ENCODE measurements around the gene MYO9A. TPM values are rescaled to one million over a fixed set of nuclear protein-coding genes. Genes with fewer than 3 reads are reported as not detected.

MYO9A gene
- total RNA-seq, 1 experiment from 2014 or later = 6.7 TPM

DNA sequence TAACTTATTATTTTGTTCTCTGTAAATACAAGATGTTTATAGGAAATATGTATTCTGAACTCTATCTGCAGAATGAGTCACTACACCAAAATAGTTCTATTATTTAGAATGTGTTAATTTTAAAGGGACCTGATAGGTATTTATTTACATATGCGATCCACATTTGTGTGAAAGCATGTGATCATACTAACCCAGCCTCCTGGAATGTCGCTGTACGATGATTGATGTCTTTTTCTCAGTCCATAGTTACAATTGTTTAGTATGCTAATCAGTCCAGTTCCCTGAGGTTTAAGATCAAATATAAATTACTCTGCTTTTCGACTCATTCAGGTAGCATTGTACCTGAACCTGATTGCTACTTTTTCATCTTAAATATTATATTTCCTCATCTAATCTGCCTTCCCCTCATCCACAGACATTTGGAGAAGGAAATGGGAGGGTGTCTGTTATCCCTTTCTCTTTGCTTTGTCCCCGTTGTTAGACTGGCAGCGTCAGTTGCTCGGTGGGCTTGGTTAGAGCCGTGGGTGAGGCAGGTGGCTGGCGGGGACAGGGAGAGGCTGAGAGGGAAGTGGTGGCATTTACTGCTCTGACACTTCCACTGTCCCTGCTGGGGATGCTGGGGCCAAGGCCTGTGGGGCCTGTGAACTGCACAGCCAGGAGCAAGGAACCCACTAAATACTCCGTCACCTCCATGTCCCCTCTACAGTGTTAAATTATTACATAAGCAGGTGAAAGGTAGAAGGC, 335.4 kb downstream of the MYO9A start:
- no peak for DNase-seq (ENCODE audit: low read depth)

- no peak for DNase-seq (ENCODE audit: low read depth)
Measured at GRCh38 chr15:71781965-71782265, 336.0 kb downstream of the MYO9A start.

- DNase-seq (ENCODE audit: low read depth) = no peak
Measured at GRCh38 chr15:71781179-71781964, 336.6 kb downstream of the MYO9A start.

GRCh38 chr15:71780115-71780976, 337.6 kb downstream of the MYO9A start:
- no peak for DNase-seq (ENCODE audit: low read depth)

DNA sequence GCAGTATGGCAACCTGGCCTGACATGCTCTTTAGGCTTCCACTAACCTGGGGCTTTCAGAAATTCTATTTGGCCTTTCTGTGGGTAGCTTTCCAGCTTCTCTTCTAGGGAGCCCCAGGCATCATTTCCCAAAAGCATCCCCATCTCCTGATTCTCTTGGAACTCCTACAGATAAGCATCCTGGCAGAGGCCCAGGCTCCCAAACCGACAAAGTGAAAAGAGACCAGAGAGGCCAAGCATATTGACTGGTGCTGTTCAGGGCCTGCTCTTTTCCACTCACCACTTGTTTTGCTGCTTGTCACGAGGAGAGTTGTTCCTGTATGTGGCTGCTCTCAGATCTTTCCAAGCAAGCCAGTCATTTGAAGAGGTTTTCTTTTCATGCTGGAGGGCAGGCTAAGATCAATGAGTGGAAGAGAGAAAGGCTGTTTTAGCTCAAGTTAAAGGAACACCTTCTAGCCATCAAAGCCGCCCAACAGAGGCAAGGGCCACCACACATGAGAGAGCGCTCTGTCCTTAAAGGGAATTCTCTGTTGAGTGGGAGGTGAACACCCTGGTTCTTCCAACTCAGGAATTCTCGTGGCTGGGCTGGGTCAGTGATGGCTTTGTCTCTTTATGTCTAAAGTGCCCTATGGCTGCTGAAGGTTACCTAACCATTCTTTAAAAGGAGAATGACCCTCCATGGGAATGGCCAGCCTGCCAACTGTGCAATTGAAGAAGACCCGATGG, 338.7 kb downstream of the MYO9A start:
- no peak for DNase-seq (ENCODE audit: low read depth)

DNA sequence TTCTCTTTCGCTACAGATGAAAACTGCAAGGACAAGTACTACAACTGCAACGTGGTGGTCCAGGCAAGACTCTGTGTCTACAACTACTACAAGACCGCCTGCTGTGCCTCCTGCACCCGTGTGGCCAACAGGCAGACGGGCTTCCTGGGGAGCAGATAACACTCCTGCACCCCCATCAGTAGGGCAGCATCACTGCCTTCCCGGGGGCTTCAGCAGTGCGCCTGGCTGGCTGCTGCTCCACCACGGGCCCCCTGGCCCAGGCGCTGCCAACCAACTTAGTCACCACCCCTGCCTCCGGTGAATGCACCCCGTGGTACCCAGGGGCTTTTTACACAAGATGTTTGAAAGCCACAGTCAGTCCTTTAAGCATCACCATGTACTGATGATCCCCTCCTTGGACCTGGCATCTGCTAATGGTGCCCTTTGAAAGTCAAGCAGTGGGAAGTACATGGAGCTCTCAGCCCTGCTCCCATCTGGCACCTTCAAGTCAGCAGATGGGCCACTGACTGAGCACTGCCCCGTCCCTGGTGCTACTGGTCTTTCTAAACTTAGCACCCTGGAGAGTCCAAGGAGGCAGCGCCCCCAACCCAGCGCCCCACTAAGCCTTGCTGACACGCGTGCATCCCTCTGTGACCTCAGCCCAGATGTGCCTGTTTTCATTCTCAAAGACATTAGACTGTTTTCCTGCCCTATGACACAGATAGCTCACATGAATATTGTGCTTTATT, 340.6 kb downstream of the MYO9A start:
- DNase-seq (ENCODE audit: low read depth) = no peak

GRCh38 chr15:71776304-71776703, 341.6 kb downstream of the MYO9A start:
- DNase-seq (ENCODE audit: low read depth) = no peak

GRCh38 chr15:71775856-71776255, 342.1 kb downstream of the MYO9A start:
- no peak for DNase-seq (ENCODE audit: low read depth)

DNA sequence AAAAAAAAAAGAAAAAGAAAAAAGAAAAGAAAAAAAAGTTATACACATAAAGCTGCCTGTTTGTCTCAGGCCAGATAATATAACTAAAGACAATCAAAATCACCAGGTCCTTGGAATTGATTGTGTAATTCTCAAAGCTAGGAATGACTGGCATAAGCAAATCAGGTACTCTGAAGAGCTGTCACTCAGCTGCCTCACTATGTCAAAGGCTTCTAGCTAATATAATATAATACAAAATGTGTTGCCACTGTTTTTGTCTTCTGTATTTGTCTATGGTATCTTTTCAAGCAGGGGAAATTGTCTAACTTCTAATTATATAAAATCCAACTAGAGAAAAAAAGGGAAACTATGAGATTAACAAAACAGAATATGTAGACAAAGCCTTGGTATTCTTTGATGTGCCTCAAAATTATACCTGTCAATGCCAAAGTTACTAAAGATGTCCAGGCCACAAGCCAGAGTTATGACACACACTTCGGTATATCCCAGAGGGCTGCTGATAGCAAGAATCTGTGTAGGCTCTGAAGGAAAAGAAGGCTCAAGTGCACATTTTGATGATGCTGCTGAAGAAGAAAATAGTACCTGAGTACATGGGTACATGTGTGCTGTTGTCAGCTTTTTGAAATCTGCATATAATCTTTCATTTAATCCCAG, 344.6 kb downstream of the MYO9A start:
- DNase-seq (ENCODE audit: low read depth) = no peak

Other genes with a start within 250 kb of the MYO9A start
- 0.24 and 1.7 TPM in 2 replicates for gene SENP8, start 253 bp upstream of the MYO9A start, total RNA-seq (2014; rRNA removed; shearing (Covaris generic))
- 0.77 TPM in 1 of 2 replicates, not detected in the other for gene GRAMD2A, start 79.6 kb upstream of the MYO9A start, total RNA-seq (2014; rRNA removed; shearing (Covaris generic))
- gene PKM, start 113.0 kb upstream of the MYO9A start, total RNA-seq (2014; rRNA removed; shearing (Covaris generic)) = 1,722 and 1,777 TPM in 2 replicates
- gene PARP6, start 154.4 kb upstream of the MYO9A start, total RNA-seq (2014; rRNA removed; shearing (Covaris generic)) = 14.3 and 20.6 TPM in 2 replicates
- gene CELF6, start 202.0 kb upstream of the MYO9A start, total RNA-seq (2014; rRNA removed; shearing (Covaris generic)) = 0.40 and 0.57 TPM in 2 replicates